ENCODE measurements around the gene PCK2. TPM values are rescaled to one million over a fixed set of nuclear protein-coding genes. Genes with fewer than 3 reads are reported as not detected.

Gene PCK2
- total and polyA plus RNA-seq, 2 of the 8 experiments (the other 6 are each of a cell fraction or from before 2014, with no cell fraction given): 81.9 to 115 TPM

DNA sequence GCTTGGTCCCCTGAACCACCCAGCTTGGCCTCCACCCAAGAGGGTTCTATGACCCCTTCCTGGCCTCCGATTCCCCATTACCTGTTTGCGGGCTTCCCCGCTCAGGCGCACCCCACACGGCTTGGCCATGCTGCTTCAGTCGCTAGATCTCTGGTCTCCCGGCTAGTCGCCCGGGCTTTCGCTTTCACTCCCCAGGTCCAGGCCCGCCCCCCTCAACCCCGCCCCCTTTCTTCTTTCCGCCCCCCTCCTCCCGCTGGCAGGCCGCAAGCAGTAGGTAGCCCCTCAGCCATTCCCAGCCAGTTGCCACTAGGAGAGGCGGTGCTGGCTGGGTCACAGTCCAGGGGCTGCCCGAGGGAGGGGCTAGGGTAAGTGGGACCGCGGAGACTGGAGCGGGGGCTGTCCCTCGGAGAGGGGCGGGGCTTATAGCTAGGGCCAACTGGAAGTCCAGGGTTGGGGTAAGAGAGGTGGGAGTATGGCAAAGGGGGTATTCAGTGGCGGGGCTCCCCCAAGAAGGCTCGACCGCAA lies 52.4 kb downstream of the PCK2 start, which contains the start of gene PSME2:
TSS of gene PSME2 (minus strand) at position 158 of the 525 bp plus-strand sequence. CDS start at position 129, 29 bp downstream.
- no peak within 1 kb of the TSS; the same call in 1 of the 2 replicates for H4K8ac ChIP-seq (ENCODE audit: extremely low read depth, insufficient read depth, low read length)
- H3K18ac ChIP-seq (ENCODE audit: extremely low read depth, low read length): peak within 1 kb of the TSS; percentile 53; the same call in 1 of the 2 replicates
- DNase-seq (ENCODE audit: low read depth in 1 of 2, low spot score in 2 of 2) (peak in 1 of 2 experiments; percentile 93), FAIRE-seq (no peak)
- peaks cover 11% of the 10 kb centered on the region; the same call in 1 of the 2 replicates for H3K79me1 ChIP-seq (ENCODE audit: low read depth, low read length)
- H4K91ac ChIP-seq (replicated peaks; ENCODE audit: insufficient read length, low read length): no peak within 1 kb of the TSS
- peak within 1 kb of the TSS; percentile 52 for H3K56ac ChIP-seq (replicated peaks; ENCODE audit: insufficient read length, low read depth, low read length)
- no peaks in the 10 kb centered on the region for H3K27me3 ChIP-seq (replicated peaks in 1 of 4; ENCODE audit: control insufficient read depth in 3 of 4, extremely low read depth in 1 of 4, insufficient read depth in 3 of 4, low read length in 3 of 4)
- peak within 1 kb of the TSS; percentile 45; the same call in 1 of the 2 replicates for H3K27ac ChIP-seq (ENCODE audit: low read depth, low read length)
- peaks cover 0 to 18% of the 10 kb centered on the region in 2 experiments for H4K20me1 ChIP-seq (replicated peaks in 1 of 2; ENCODE audit: control insufficient read depth in 1 of 2, insufficient read depth in 2 of 2, low read length in 2 of 2)
- no peak within 1 kb of the TSS for H2AK5ac ChIP-seq (ENCODE audit: low read depth, low read length)
- H2BK120ac ChIP-seq (replicated peaks; ENCODE audit: low read depth, low read length): no peak within 1 kb of the TSS
- H2BK15ac ChIP-seq (ENCODE audit: low read length): no peak within 1 kb of the TSS
- H2BK5ac ChIP-seq (ENCODE audit: low read depth, low read length): peak within 1 kb of the TSS; percentile 94
- H3K4ac ChIP-seq (replicated peaks; ENCODE audit: insufficient read length, low read depth, low read length): no peak within 1 kb of the TSS
- no peaks in the 10 kb centered on the region for H3K9me3 ChIP-seq (ENCODE audit: insufficient read depth in 2 of 2, low read depth in 1 of 2, low read length in 1 of 2)
- no peak within 1 kb of the TSS for H3K23ac ChIP-seq (ENCODE audit: insufficient read length)
- ChIA-PET POLR2A (ENCODE audit: partially characterized antibody) (interaction anchor here (0.6 to 9.6 kb wide), 21 partner anchors 9 to 1178 kb away, joined by 3 to 86 read pairs (median 5); partner anchors contain the start of genes CHMP4A, DCAF11, DHRS1 and IPO4), CTCF (ENCODE audit: partially characterized antibody) (interaction anchor here (0.6 to 3.7 kb wide), 8 partner anchors 9 to 89 kb away, joined by 3 to 24 read pairs (median 5); partner anchors contain the start of genes DCAF11, IRF9 and PSME1)
- peaks cover 11 to 30% (median 24%) of the 10 kb centered on the region in 4 experiments for H3K36me3 ChIP-seq (ENCODE audit: control insufficient read depth in 2 of 4, insufficient read depth in 4 of 4, low read length in 3 of 4)
- H4K5ac ChIP-seq (ENCODE audit: insufficient read length, low read depth, low read length): peak within 1 kb of the TSS; percentile 2
- peak within 1 kb of the TSS; percentile 66 to 73 (median 70) for H3K9ac ChIP-seq (replicated peaks in 1 of 4; ENCODE audit: extremely low read depth in 1 of 4, low read depth in 3 of 4, low read length in 3 of 4)
- H3K4me1 ChIP-seq (replicated peaks in 1 of 4; ENCODE audit: control insufficient read depth in 3 of 4, insufficient read depth in 4 of 4, low read length in 3 of 4): peaks cover 0 to 10% (median 8%) of the 10 kb centered on the region in 4 experiments; a peak in 5 of 7 replicates
- H2AFZ ChIP-seq (ENCODE audit: low read length): peak within 1 kb of the TSS; percentile 83; the same call in 1 of the 2 replicates
- peak within 1 kb of the TSS; percentile 83 to 96 for H3K4me2 ChIP-seq (ENCODE audit: insufficient read depth in 1 of 2, low read depth in 2 of 2, low read length in 2 of 2)
- H2BK20ac ChIP-seq (ENCODE audit: low read length): no peak within 1 kb of the TSS
- peaks cover 0 to 28% of the 10 kb centered on the region in 2 experiments; a peak in 3 of 4 replicates for H3K79me2 ChIP-seq (ENCODE audit: control insufficient read depth in 1 of 2, insufficient read depth in 2 of 2, low read length in 2 of 2)
- H3K4me3 ChIP-seq (ENCODE audit: extremely low read depth in 1 of 4, insufficient read depth in 2 of 4, low read depth in 3 of 4, low read length in 4 of 4): peak within 1 kb of the TSS; percentile 92 to 98 (median 96)
- peaks cover 10% of the 10 kb centered on the region for H3K23me2 ChIP-seq (ENCODE audit: low read depth, low read length)
- whole genome bisulfite sequencing, 2 experiments (ENCODE audit: extremely low coverage in 1 of 2, insufficient coverage in 1 of 2, insufficient read length in 1 of 2, insufficient replicate concordance in 2 of 2, low coverage in 1 of 2, low lambda C conversion rate in 2 of 2, missing lambda C conversion rate in 1 of 2): 0% methylated on average over 13 of the region's 25 CpGs; no CpG with 5 or more reads in 1 of the 2 experiments
- H3K14ac ChIP-seq (ENCODE audit: insufficient read length): no peak within 1 kb of the TSS
- H2BK12ac ChIP-seq (ENCODE audit: low read depth, low read length): 0 out of 2 replicates have a peak within 1 kb of the TSS, but pooled peaks have one; percentile 46
- TF ChIP-seq TEAD4 (IDR thresholded peaks at IDR 0.05; ENCODE audit: low read depth, low read length): 0 out of 2 replicates have a peak, but pooled peaks have one; percentile 10
- TF ChIP-seq EP300 (IDR thresholded peaks at IDR 0.05; ENCODE audit: borderline replicate concordance in 1 of 2, low read depth in 2 of 2, low read length in 2 of 2): 0 out of 3 replicates have a peak, but pooled peaks of 1 of the 2 experiments have one; percentile 22
- TF ChIP-seq TAF1 (IDR thresholded peaks at IDR 0.05; ENCODE audit: low read depth, low read length): peak; percentile 73; the same call in 1 of the 2 replicates
- 0 out of 2 replicates have a peak, but pooled peaks have one; percentile 12 for TF ChIP-seq PHF8 (conservative IDR thresholded peaks at IDR 0.05; ENCODE audit: low read depth, low read length)
- TF ChIP-seq KDM5A (IDR thresholded peaks at IDR 0.05; ENCODE audit: low read length): no peak
- TF ChIP-seq POLR2AphosphoS5 (IDR thresholded peaks at IDR 0.05; ENCODE audit: low read depth, low read length): peak; percentile 17; the same call in 1 of the 2 replicates
- peak in 1 of 2 experiments; percentile 89; a peak in 2 of 4 replicates for TF ChIP-seq SIN3A (conservative IDR thresholded peaks at IDR 0.05 in 1 of 2, IDR thresholded peaks at IDR 0.05 in 1 of 2; ENCODE audit: low read depth in 1 of 2, low read length in 2 of 2)
- TF ChIP-seq EGR1 (IDR thresholded peaks at IDR 0.05; ENCODE audit: borderline replicate concordance, low read depth, low read length): peak; percentile 15; the same call in 1 of the 2 replicates
- TF ChIP-seq SP4 (IDR thresholded peaks at IDR 0.05; ENCODE audit: low read length): 0 out of 2 replicates have a peak, but pooled peaks have one; percentile 14
- TF ChIP-seq GABPA (IDR thresholded peaks at IDR 0.05; ENCODE audit: borderline replicate concordance, insufficient read depth, low read length): no peak
- peak; percentile 61; the same call in 1 of the 2 replicates for TF ChIP-seq TBP (IDR thresholded peaks at IDR 0.05; ENCODE audit: low read depth, low read length)

All from H1 (cell line).